H9 (cell line): Measurements from ENCODE around the gene CCSER2. TPM values are rescaled to one million over a fixed set of nuclear protein-coding genes. Genes with fewer than 3 reads are reported as not detected.

Source experiments
- DNase-seq: peaks from one replicate; pipeline ENCODE4 v3.0.0-alpha.2; 2017
- H2AFZ ChIP-seq: one replicate; pipeline ENCODE4 v1.6.1; 2013; ENCODE audit warnings: mild to moderate bottlenecking, low read length, control low read depth, moderate library complexity
- H2AK5ac ChIP-seq: 2 replicates; pipeline ENCODE4 v1.6.1; 2013; ENCODE audit warnings: low read length, control low read depth, mixed read lengths; ENCODE audit not compliant: insufficient read length
- H2BK120ac ChIP-seq: one replicate; pipeline ENCODE4 v1.6.1; 2013; ENCODE audit warnings: low read depth, mild to moderate bottlenecking, low read length, control low read depth, inconsistent platforms; ENCODE audit not compliant: poor library complexity, severe bottlenecking
- H2BK12ac ChIP-seq: 2 replicates; pipeline ENCODE4 v1.6.1; 2013; ENCODE audit warnings: low read length, control low read depth, mixed read lengths, low read depth; ENCODE audit not compliant: insufficient read length
- H2BK15ac ChIP-seq: 2 replicates; pipeline ENCODE4 v1.6.1; 2013; ENCODE audit warnings: low read depth, low read length, control low read depth
- H2BK20ac ChIP-seq: one replicate; pipeline ENCODE4 v1.6.1; 2013; ENCODE audit warnings: low read depth, mild to moderate bottlenecking, low read length, control low read depth, inconsistent platforms; ENCODE audit not compliant: poor library complexity, severe bottlenecking
- H2BK5ac ChIP-seq: 2 replicates; pipeline ENCODE4 v1.6.1; 2013; ENCODE audit warnings: low read length, control low read depth, mixed read lengths; ENCODE audit not compliant: insufficient read length
- H3K14ac ChIP-seq: 2 replicates; pipeline ENCODE4 v1.6.1; 2013; ENCODE audit warnings: low read length, control low read depth; ENCODE audit not compliant: insufficient read depth
- H3K18ac ChIP-seq: 2 replicates; pipeline ENCODE4 v1.6.1; 2013; ENCODE audit warnings: low read depth, mild to moderate bottlenecking, mixed read lengths, low read length, control low read depth; ENCODE audit not compliant: insufficient read length
- H3K23ac ChIP-seq: 2 replicates; pipeline ENCODE4 v1.6.1; 2013; ENCODE audit warnings: low read length, control low read depth, mixed read lengths, low read depth; ENCODE audit not compliant: insufficient read length
- H3K23me2 ChIP-seq: 2 replicates; pipeline ENCODE4 v1.6.1; 2013; ENCODE audit warnings: low read depth, mild to moderate bottlenecking, mixed read lengths, low read length, control low read depth; ENCODE audit not compliant: insufficient read length, poor library complexity, severe bottlenecking
- H3K27ac ChIP-seq: 2 replicates; pipeline ENCODE4 v1.5.1; 2013; ENCODE audit warnings: low read length, control low read depth, mixed read lengths, low read depth; ENCODE audit not compliant: insufficient read length
- H3K27me3 ChIP-seq: 2 replicates; pipeline ENCODE4 v1.6.1; 2013; ENCODE audit warnings: low read length, control low read depth, inconsistent platforms; ENCODE audit not compliant: insufficient read depth
- H3K4ac ChIP-seq: 2 replicates; pipeline ENCODE4 v1.6.1; 2013; ENCODE audit warnings: low read depth, mild to moderate bottlenecking, control low read depth, inconsistent platforms, low read length, moderate library complexity
- H3K4me1 ChIP-seq: 2 replicates; pipeline ENCODE4 v1.6.1; 2013; ENCODE audit warnings: low read length, control low read depth, inconsistent platforms; ENCODE audit not compliant: insufficient read depth
- H3K4me2 ChIP-seq: 2 replicates; pipeline ENCODE4 v1.6.1; 2013; ENCODE audit warnings: low read length, control low read depth, mixed read lengths; ENCODE audit not compliant: insufficient read length, insufficient read depth
- H3K56ac ChIP-seq: 2 replicates; pipeline ENCODE4 v1.6.1; 2013; ENCODE audit warnings: low read depth, mild to moderate bottlenecking, mixed read lengths, low read length, control low read depth; ENCODE audit not compliant: insufficient read length
- H3K79me1 ChIP-seq: 2 replicates; pipeline ENCODE4 v1.6.1; 2013; ENCODE audit warnings: low read depth, mild to moderate bottlenecking, moderate library complexity, low read length, control low read depth, inconsistent platforms; ENCODE audit not compliant: insufficient read depth, poor library complexity, severe bottlenecking
- H3K79me2 ChIP-seq: 2 replicates; pipeline ENCODE4 v1.6.1; 2013; ENCODE audit warnings: low read length, control low read depth, inconsistent platforms; ENCODE audit not compliant: insufficient read depth
- H3K9ac ChIP-seq: 2 replicates; pipeline ENCODE4 v1.6.1; 2013; ENCODE audit warnings: low read length, control low read depth, mixed read lengths; ENCODE audit not compliant: insufficient read length; ENCODE audit errors: extremely low read depth
- H3K9me3 ChIP-seq: one replicate; pipeline ENCODE4 v1.6.1; 2013; ENCODE audit warnings: low read depth, low read length, inconsistent platforms; ENCODE audit not compliant: control insufficient read depth
- H3T11ph ChIP-seq: one replicate; pipeline ENCODE4 v1.6.1; 2013; ENCODE audit warnings: mild to moderate bottlenecking, low read length, control low read depth, inconsistent platforms
- H4K20me1 ChIP-seq: one replicate; pipeline ENCODE4 v1.6.1; 2013; ENCODE audit not compliant: control insufficient read depth, insufficient read length, insufficient read depth
- H4K5ac ChIP-seq: 2 replicates; pipeline ENCODE4 v1.6.1; 2013; ENCODE audit warnings: low read depth, mild to moderate bottlenecking, mixed read lengths, low read length, control low read depth; ENCODE audit not compliant: insufficient read length
- H4K8ac ChIP-seq: replicated peaks from 2 replicates; pipeline ENCODE4 v1.6.1; 2013; ENCODE audit warnings: low read length, control low read depth, mixed read lengths, low read depth; ENCODE audit not compliant: insufficient read length
- H4K91ac ChIP-seq: 2 replicates; pipeline ENCODE4 v1.6.1; 2013; ENCODE audit warnings: low read depth, mild to moderate bottlenecking, moderate library complexity, mixed read lengths, low read length, control low read depth; ENCODE audit not compliant: insufficient read length
- H3K27ac Mint-ChIP-seq, 3 experiments: 2 replicates in 2 of 3; 3 replicates in 1 of 3; pipeline ENCODE4 v1.8.0; 2020 to 2021; ENCODE audit warnings: mixed read lengths in 3 of 3, mild to moderate bottlenecking in 1 of 3, moderate library complexity in 1 of 3
- H3K27me3 Mint-ChIP-seq: 2 replicates; pipeline ENCODE4 v1.8.0; 2021; ENCODE audit warnings: low read depth, mild to moderate bottlenecking, moderate library complexity, mixed read lengths
- H3K36me3 Mint-ChIP-seq, 3 experiments: 2 replicates in 2 of 3; 3 replicates in 1 of 3; pipeline ENCODE4 v1.8.0; 2020 to 2021; ENCODE audit warnings: low read depth in 3 of 3, mixed read lengths in 3 of 3; ENCODE audit not compliant: insufficient read depth in 1 of 3
- H3K4me1 Mint-ChIP-seq, 2 experiments: 2 replicates each; pipeline ENCODE4 v1.8.0; 2020; ENCODE audit warnings: mixed read lengths in 2 of 2
- H3K4me3 Mint-ChIP-seq, 2 experiments: 2 replicates in 1 of 2; 3 replicates in 1 of 2; pipeline ENCODE4 v1.8.0; 2020 to 2021; ENCODE audit warnings: mild to moderate bottlenecking in 2 of 2, mixed read lengths in 2 of 2, moderate library complexity in 1 of 2
- H3K9me3 Mint-ChIP-seq, 2 experiments: 2 replicates in 1 of 2; 3 replicates in 1 of 2; pipeline ENCODE4 v1.8.0; 2020; ENCODE audit warnings: mild to moderate bottlenecking in 2 of 2, mixed read lengths in 2 of 2, moderate library complexity in 1 of 2
- CTCF ChIP-seq: fragments of 200-600 bp; sonication (generic); conservative IDR thresholded peaks from 3 replicates; pipeline ENCODE4 v1.8.0; 2021; ENCODE audit warnings: antibody characterized with exemption, mild to moderate bottlenecking
- WGBS: extraction: QIAGEN DNeasy Blood & Tissue Kit; methylation state at CpG from one replicate; pipeline ENCODE4 v1.1.7; 2013; ENCODE audit warnings: missing lambda C conversion rate, low lambda C conversion rate, mixed read lengths; ENCODE audit not compliant: insufficient read length; ENCODE audit errors: extremely low coverage; 5-methylcytosine and 5-hydroxymethylcytosine counted together
- total RNA-seq: library from RNA; stranded (reverse); gene quantifications from 2 replicates; pipeline ENCODE4 v1.2.1, GENCODE V29; 2021

CCSER2 gene
- total RNA-seq, 1 experiment from 2014 or later: 22.2 TPM

- no peak overlapping the region for H3K56ac ChIP-seq
- no peaks in the 10 kb centered on the region for H4K20me1 ChIP-seq
Measured at GRCh38 chr10:84375881-84376280, 47.5 kb downstream of the CCSER2 start.

More at GRCh38 chr10:84375881-84376280, 47.5 kb downstream of the CCSER2 start:
- Histone ChIP-seq H3K4me2 (no peak overlapping the region), H3K27me3 (no peaks in the 10 kb centered on the region), H4K5ac (no peak overlapping the region), H2BK120ac (no peak overlapping the region), H3K18ac (no peak overlapping the region), H3K14ac (no peak overlapping the region), H2AFZ (no peak overlapping the region), H2BK5ac (no peak overlapping the region), H3K9ac (no peak overlapping the region), H2AK5ac (no peak overlapping the region), H3K79me2 (peaks cover 3% of the 10 kb centered on the region; the same call in 1 of the 2 replicates), H4K91ac (no peak overlapping the region), H3K79me1 (no peaks in the 10 kb centered on the region), H3K23me2 (no peaks in the 10 kb centered on the region), H3K4me1 (no peaks in the 10 kb centered on the region), H3K27ac (no peak overlapping the region), H3T11ph (no peak overlapping the region), H2BK20ac (no peak overlapping the region), H3K23ac (no peak overlapping the region), H2BK12ac (no peak overlapping the region), H2BK15ac (no peak overlapping the region), H4K8ac (no peak overlapping the region), H3K9me3 (no peaks in the 10 kb centered on the region), H3K4ac (no peak overlapping the region)
- no peak for TF ChIP-seq CTCF
- Mint-ChIP-seq H3K27ac (peak overlapping the region in 1 of 3 experiments; percentile 73; a peak in 1 of 7 replicates), H3K36me3 (peaks cover 5 to 26% (median 19%) of the 10 kb centered on the region in 3 experiments; a peak in 6 of 7 replicates), H3K4me3 (no peak overlapping the region), H3K4me1 (no peaks in the 10 kb centered on the region), H3K9me3 (0 out of 5 replicates have a peak, but pooled peaks cover 0 to under 1% of the 10 kb centered on the region in 2 experiments), H3K27me3 (no peaks in the 10 kb centered on the region)
- WGBS: no CpG with 5 or more reads among the region's 1 CpG
- DNase-seq: no peak
